ENCODE data around the gene EEF1A2. TPM values are rescaled to one million over a fixed set of nuclear protein-coding genes. Genes with fewer than 3 reads are reported as not detected.
A peak's percentile ranks its signal among the peaks of the same experiment; 100 is the strongest.

The EEF1A2 gene
- total RNA-seq, 1 donor from 2014 or later, result 37.6 TPM

- Histone ChIP-seq H3K27ac (ENCODE audit: low read depth, low read length) (no peak overlapping the region), H3K79me2 (ENCODE audit: insufficient read depth, low read length) (no peaks in the 10 kb centered on the region), H3K4me2 (ENCODE audit: low read length) (no peak overlapping the region), H3K9me3 (ENCODE audit: insufficient read depth, low read depth, low read length) (no peaks in the 10 kb centered on the region), H3K4me3 (ENCODE audit: insufficient read depth, low read depth, low read length) (no peak overlapping the region), H3K36me3 (ENCODE audit: insufficient read depth, low read length) (no peaks in the 10 kb centered on the region), H3K4me1 (ENCODE audit: insufficient read depth, low read length) (peaks cover 3% of the 10 kb centered on the region), H3K27me3 (ENCODE audit: insufficient read depth, low read length) (peaks cover 4% of the 10 kb centered on the region), H2AFZ (ENCODE audit: low read depth, low read length) (no peak overlapping the region), H4K20me1 (ENCODE audit: insufficient read depth, low read length) (peaks cover 7% of the 10 kb centered on the region), H3K9ac (ENCODE audit: low read length) (no peak overlapping the region)
- no peak overlapping the region for H3K27ac Mint-ChIP-seq (ENCODE audit: unreplicated experiment)
- H3K9me3 Mint-ChIP-seq (ENCODE audit: unreplicated experiment), result peaks cover 7% of the 10 kb centered on the region
- TF ChIP-seq, protein P1, sequence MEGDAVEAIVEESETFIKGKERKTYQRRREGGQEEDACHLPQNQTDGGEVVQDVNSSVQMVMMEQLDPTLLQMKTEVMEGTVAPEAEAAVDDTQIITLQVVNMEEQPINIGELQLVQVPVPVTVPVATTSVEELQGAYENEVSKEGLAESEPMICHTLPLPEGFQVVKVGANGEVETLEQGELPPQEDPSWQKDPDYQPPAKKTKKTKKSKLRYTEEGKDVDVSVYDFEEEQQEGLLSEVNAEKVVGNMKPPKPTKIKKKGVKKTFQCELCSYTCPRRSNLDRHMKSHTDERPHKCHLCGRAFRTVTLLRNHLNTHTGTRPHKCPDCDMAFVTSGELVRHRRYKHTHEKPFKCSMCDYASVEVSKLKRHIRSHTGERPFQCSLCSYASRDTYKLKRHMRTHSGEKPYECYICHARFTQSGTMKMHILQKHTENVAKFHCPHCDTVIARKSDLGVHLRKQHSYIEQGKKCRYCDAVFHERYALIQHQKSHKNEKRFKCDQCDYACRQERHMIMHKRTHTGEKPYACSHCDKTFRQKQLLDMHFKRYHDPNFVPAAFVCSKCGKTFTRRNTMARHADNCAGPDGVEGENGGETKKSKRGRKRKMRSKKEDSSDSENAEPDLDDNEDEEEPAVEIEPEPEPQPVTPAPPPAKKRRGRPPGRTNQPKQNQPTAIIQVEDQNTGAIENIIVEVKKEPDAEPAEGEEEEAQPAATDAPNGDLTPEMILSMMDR (IDR thresholded peaks at IDR 0.05; ENCODE audit: insufficient read depth, low read depth, low read length), result no peak
- no peak for TF ChIP-seq EZH2 (IDR thresholded peaks at IDR 0.05; ENCODE audit: insufficient read depth, low read length)
- FAIRE-seq, result no peak
- peaks cover 5% of the 10 kb centered on the region for H3K36me3 Mint-ChIP-seq (ENCODE audit: low read depth, unreplicated experiment)
- H3K27me3 Mint-ChIP-seq (ENCODE audit: low read depth, unreplicated experiment), result peaks cover 33% of the 10 kb centered on the region
- no peak overlapping the region for H3K4me3 Mint-ChIP-seq (ENCODE audit: unreplicated experiment)
- H3K4me1 Mint-ChIP-seq (ENCODE audit: low read depth, unreplicated experiment), result no peaks in the 10 kb centered on the region
- no peak for DNase-seq (ENCODE audit: low read depth)
Measured at GRCh38 chr20:63487116-63487764, 11.6 kb downstream of the EEF1A2 start.

- Mint-ChIP-seq H3K4me3 (ENCODE audit: unreplicated experiment) (no peak overlapping the region), H3K4me1 (ENCODE audit: low read depth, unreplicated experiment) (no peaks in the 10 kb centered on the region), H3K36me3 (ENCODE audit: low read depth, unreplicated experiment) (peaks cover 2% of the 10 kb centered on the region), H3K9me3 (ENCODE audit: unreplicated experiment) (peaks cover 3% of the 10 kb centered on the region), H3K27ac (ENCODE audit: unreplicated experiment) (peak overlapping the region; percentile 81), H3K27me3 (ENCODE audit: low read depth, unreplicated experiment) (peaks cover 35% of the 10 kb centered on the region)
- H3K9me3 ChIP-seq (ENCODE audit: insufficient read depth, low read depth, low read length), result no peaks in the 10 kb centered on the region
- DNase-seq (ENCODE audit: low read depth) (no peak), FAIRE-seq (no peak)
- no peak overlapping the region for H3K4me2 ChIP-seq (ENCODE audit: low read length)
- no peaks in the 10 kb centered on the region for H3K79me2 ChIP-seq (ENCODE audit: insufficient read depth, low read length)
- no peaks in the 10 kb centered on the region for H3K36me3 ChIP-seq (ENCODE audit: insufficient read depth, low read length)
- no peak overlapping the region for H2AFZ ChIP-seq (ENCODE audit: low read depth, low read length)
- no peak overlapping the region for H3K4me3 ChIP-seq (ENCODE audit: insufficient read depth, low read depth, low read length)
- peaks cover 7% of the 10 kb centered on the region for H4K20me1 ChIP-seq (ENCODE audit: insufficient read depth, low read length)
- no peak overlapping the region for H3K9ac ChIP-seq (ENCODE audit: low read length)
- no peak for TF ChIP-seq EZH2 (IDR thresholded peaks at IDR 0.05; ENCODE audit: insufficient read depth, low read length)
- TF ChIP-seq, protein P1 (IDR thresholded peaks at IDR 0.05; ENCODE audit: insufficient read depth, low read depth, low read length), result no peak
- H3K27me3 ChIP-seq (ENCODE audit: insufficient read depth, low read length), result peaks cover 4% of the 10 kb centered on the region
- peaks cover 3% of the 10 kb centered on the region for H3K4me1 ChIP-seq (ENCODE audit: insufficient read depth, low read length)
- H3K27ac ChIP-seq (ENCODE audit: low read depth, low read length), result no peak overlapping the region
Measured at GRCh38 chr20:63486300-63486855, 12.5 kb downstream of the EEF1A2 start.

Measured in astrocyte (in vitro differentiated cells and primary cell).